BLaER1 treated with 17β-estradiol and CSF1 and Interleukin-3, amounts not matched to agents 10 nM and 100 nM (cell line): Measurements from ENCODE around the gene ITGB8.

ENCODE experiments used
- H3K27ac ChIP-seq, 11 experiments: shearing (Covaris generic); formaldehyde crosslinking; 2 replicates each; pipeline ENCODE4 v1.8.1; 2022
- H3K27me3 ChIP-seq, 11 experiments: shearing (Covaris generic); formaldehyde crosslinking; 2 replicates each; pipeline ENCODE4 v1.8.1; 2022
- H3K36me3 ChIP-seq, 11 experiments: shearing (Covaris generic); formaldehyde crosslinking; 2 replicates each; pipeline ENCODE4 v1.8.1; 2022
- H3K4me1 ChIP-seq, 10 experiments: shearing (Covaris generic); formaldehyde crosslinking; 2 replicates each; pipeline ENCODE4 v1.8.1; 2022
- H3K4me2 ChIP-seq, 11 experiments: shearing (Covaris generic); formaldehyde crosslinking; 2 replicates each; pipeline ENCODE4 v1.8.1; 2022
- H3K4me3 ChIP-seq, 10 experiments: shearing (Covaris generic); formaldehyde crosslinking; 2 replicates each; pipeline ENCODE4 v1.8.1; 2022
- H3K9ac ChIP-seq, 11 experiments: shearing (Covaris generic); formaldehyde crosslinking; 2 replicates each; pipeline ENCODE4 v1.8.1; 2022
- H3K9me3 ChIP-seq, 11 experiments: shearing (Covaris generic); formaldehyde crosslinking; replicated peaks in 1 of 11; 2 replicates each; pipeline ENCODE4 v1.8.1; 2022
- H4K20me1 ChIP-seq, 11 experiments: shearing (Covaris generic); formaldehyde crosslinking; 2 replicates each; pipeline ENCODE4 v1.8.1; 2022
- Cebpa-rat ChIP-seq, 11 experiments: shearing (Covaris generic); IDR thresholded peaks; 2 replicates each; pipeline ENCODE4 v1.8.1; 2022

Gene ITGB8

DNA sequence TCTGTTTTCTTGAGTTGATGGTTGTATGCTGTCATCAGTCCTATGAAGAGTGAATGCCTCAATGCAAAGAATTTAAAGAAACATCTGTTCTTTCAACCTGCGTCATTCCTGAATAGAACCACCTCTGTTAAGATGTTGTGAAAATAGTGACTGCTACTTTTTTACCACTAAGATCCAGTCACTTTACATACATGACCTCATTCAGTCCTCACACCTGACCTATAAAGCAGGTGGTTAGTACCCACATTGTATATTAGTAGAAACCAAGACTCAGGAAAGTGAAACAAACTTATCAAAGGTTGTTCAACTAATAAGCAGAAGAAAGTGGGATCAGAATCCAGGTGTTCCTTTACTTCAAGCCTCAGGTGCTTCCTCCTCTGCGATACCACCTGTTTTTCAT is 64.8 kb downstream of the ITGB8 start:
- Histone ChIP-seq H3K4me1 (peaks cover 0 to 23% (median 0%) of the 10 kb centered on the region in 10 experiments; a peak in 5 of 20 replicates), H3K4me3 (no peak overlapping the region), H4K20me1 (no peaks in the 10 kb centered on the region), H3K9ac (no peak overlapping the region), H3K36me3 (no peaks in the 10 kb centered on the region), H3K9me3 (0 out of 22 replicates have a peak, but pooled peaks cover 0 to 3% (median 0%) of the 10 kb centered on the region in 11 experiments), H3K27me3 (no peaks in the 10 kb centered on the region), H3K4me2 (peak overlapping the region in 2 of 11 experiments; percentile 21 to 23; a peak in 3 of 22 replicates), H3K27ac (no peak overlapping the region)
- no peak for TF ChIP-seq Cebpa-rat (IDR thresholded peaks at IDR 0.05)

DNA sequence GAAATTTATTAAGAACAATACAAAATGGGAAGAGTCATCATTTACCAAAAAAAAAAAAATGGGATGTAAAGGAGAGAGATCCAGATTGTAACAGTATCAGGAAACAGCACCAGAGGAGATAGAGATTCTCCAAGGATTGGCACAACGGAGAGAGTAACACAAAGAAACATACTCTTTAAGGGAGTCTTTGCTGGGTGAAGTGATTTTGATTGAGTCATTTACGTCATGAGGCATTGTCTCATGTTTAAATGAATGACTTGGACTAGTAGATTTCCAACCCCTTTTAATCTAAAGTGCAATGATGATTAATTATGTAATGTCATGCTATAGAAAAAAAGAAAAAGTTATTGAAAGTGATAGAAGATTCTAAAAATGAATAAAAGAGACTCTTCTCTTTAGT is 68.8 kb downstream of the ITGB8 start:
- Histone ChIP-seq H3K9me3 (0 out of 22 replicates have a peak, but pooled peaks cover 0 to 3% (median 0%) of the 10 kb centered on the region in 11 experiments), H3K4me3 (no peak overlapping the region), H3K36me3 (no peaks in the 10 kb centered on the region), H3K9ac (no peak overlapping the region), H4K20me1 (no peaks in the 10 kb centered on the region), H3K4me2 (no peak overlapping the region), H3K27ac (no peak overlapping the region), H3K4me1 (peaks cover 12 to 28% (median 15%) of the 10 kb centered on the region in 10 experiments), H3K27me3 (no peaks in the 10 kb centered on the region)
- no peak for TF ChIP-seq Cebpa-rat (IDR thresholded peaks at IDR 0.05)

DNA sequence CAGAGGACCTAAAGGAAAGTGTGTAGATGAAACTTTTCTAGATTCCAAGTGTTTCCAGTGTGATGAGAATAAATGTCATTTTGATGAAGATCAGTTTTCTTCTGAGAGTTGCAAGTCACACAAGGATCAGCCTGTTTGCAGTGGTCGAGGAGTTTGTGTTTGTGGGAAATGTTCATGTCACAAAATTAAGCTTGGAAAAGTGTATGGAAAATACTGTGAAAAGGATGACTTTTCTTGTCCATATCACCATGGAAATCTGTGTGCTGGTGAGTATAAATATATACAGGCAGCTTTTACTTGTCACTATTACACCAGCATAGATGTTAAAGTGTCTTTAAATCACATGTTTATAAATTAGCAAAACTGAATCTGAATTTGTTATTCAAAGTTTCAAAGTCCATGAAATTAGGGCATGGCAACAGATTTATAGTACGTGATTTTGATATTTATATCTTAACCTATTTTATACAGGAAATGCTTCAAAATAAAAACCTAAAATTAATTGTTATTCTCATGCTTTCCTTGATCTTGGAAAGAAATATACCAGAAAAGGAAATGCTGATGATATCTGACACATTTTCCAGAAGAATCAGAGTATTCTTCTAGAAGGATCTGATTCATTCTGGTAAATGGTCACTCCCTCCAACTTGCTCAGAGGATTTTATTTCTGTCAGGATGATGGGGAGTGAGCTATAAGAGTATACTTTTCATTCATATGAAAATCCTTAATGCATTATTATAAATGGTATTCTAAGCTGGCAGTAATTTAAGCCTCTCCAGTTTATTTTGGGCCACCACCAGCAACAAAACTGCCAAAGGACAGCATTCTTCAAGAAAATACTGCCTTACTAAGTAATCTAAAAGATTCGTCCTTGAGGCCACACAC is 71.4 kb downstream of the ITGB8 start:
- H3K27ac ChIP-seq = no peak overlapping the region
- no peaks in the 10 kb centered on the region for H4K20me1 ChIP-seq
- no peak overlapping the region for H3K4me2 ChIP-seq
- peaks cover 12 to 17% (median 14%) of the 10 kb centered on the region in 10 experiments for H3K4me1 ChIP-seq
- no peaks in the 10 kb centered on the region for H3K36me3 ChIP-seq
- H3K4me3 ChIP-seq = no peak overlapping the region
- no peaks in the 10 kb centered on the region for H3K27me3 ChIP-seq
- no peak overlapping the region for H3K9ac ChIP-seq
- no peak for TF ChIP-seq Cebpa-rat (IDR thresholded peaks at IDR 0.05)
- H3K9me3 ChIP-seq = no peaks in the 10 kb centered on the region

DNA sequence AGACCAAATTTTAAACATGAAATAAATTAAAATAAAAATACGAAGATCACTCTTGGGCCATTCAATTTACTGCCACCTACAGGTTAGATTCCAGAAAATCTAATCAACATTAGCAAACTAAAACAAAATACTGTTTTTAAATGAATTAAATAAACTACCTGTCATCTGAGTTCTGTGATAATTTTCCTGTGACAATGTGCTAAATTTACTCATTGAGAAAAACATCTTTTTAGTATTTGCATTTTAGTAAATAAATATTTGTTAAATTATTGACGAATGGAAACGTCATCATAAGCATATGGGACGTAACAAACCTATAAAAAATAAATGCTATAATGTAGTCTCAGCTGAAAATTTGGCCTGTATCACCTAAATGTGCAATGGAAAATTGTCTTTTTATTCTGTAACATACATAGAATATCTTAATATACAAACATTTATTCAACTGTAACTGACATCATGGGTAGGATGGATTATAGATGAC is 72.1 kb downstream of the ITGB8 start:
- TF ChIP-seq Cebpa-rat (IDR thresholded peaks at IDR 0.05) = no peak

DNA sequence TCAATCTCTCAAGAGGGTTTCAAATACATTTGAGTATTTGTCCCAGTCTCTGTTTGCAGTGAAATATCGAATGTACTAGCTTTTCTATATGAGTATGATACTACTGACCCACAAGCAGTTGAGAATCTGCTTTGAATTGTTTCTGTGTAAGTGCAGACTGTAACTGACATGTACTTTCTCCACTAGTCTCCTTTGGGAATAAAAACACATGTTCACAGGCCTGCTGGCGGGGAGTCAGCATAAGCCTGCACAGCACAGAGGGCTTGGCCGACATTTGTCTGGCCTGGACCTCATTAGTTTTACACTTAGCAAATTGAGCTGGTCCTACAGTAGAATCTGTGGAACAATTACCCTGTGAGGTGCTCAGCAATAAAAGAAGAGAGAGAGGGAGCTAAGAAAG is 72.6 kb downstream of the ITGB8 start:
- Histone ChIP-seq H3K36me3 (no peaks in the 10 kb centered on the region), H4K20me1 (no peaks in the 10 kb centered on the region), H3K27me3 (no peaks in the 10 kb centered on the region), H3K27ac (no peak overlapping the region), H3K4me2 (peak overlapping the region; percentile 34 to 75 (median 62)), H3K4me3 (no peak overlapping the region), H3K9ac (no peak overlapping the region; a peak in 1 of 22 replicates), H3K9me3 (no peaks in the 10 kb centered on the region), H3K4me1 (peaks cover 13 to 18% (median 15%) of the 10 kb centered on the region in 10 experiments)
- TF ChIP-seq Cebpa-rat (IDR thresholded peaks at IDR 0.05) = no peak

More for the DNA sequence above, 72.1 kb downstream of the ITGB8 start:
- Histone ChIP-seq H3K4me1 (peaks cover 12 to 17% (median 14%) of the 10 kb centered on the region in 10 experiments), H3K4me2 (peak overlapping the region in 7 of 11 experiments; percentile 34 to 75 (median 64); a peak in 13 of 22 replicates), H3K9me3 (no peaks in the 10 kb centered on the region), H3K27me3 (no peaks in the 10 kb centered on the region), H3K4me3 (no peak overlapping the region), H4K20me1 (no peaks in the 10 kb centered on the region), H3K27ac (no peak overlapping the region), H3K36me3 (no peaks in the 10 kb centered on the region), H3K9ac (no peak overlapping the region; a peak in 1 of 22 replicates)

DNA sequence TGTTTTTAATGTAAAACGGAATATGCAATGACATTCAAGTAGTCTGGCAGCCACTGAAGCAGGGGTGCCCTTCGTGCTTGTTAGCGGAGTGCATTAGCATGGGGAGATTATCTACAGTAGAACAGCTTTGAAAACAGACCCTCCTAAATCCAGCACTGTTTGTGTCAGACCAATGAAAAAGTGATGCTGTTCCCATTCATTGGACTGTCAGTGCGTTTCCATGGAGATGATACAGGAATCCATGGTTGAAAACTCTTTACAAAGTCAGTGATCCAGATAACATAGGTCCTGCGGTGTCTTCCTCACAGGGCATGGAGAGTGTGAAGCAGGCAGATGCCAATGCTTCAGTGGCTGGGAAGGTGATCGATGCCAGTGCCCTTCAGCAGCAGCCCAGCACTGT is 73.6 kb downstream of the ITGB8 start:
- no peaks in the 10 kb centered on the region for H3K36me3 ChIP-seq
- H3K9ac ChIP-seq = no peak overlapping the region
- no peak overlapping the region for H3K27ac ChIP-seq
- H3K4me3 ChIP-seq = no peak overlapping the region
- peaks cover 13 to 23% (median 16%) of the 10 kb centered on the region in 10 experiments for H3K4me1 ChIP-seq
- H3K9me3 ChIP-seq = no peaks in the 10 kb centered on the region
- H4K20me1 ChIP-seq = no peaks in the 10 kb centered on the region
- H3K4me2 ChIP-seq = peak overlapping the region in 9 of 11 experiments; percentile 34 to 75 (median 59); a peak in 9 of 22 replicates
- H3K27me3 ChIP-seq = no peaks in the 10 kb centered on the region
- TF ChIP-seq Cebpa-rat (IDR thresholded peaks at IDR 0.05) = no peak

DNA sequence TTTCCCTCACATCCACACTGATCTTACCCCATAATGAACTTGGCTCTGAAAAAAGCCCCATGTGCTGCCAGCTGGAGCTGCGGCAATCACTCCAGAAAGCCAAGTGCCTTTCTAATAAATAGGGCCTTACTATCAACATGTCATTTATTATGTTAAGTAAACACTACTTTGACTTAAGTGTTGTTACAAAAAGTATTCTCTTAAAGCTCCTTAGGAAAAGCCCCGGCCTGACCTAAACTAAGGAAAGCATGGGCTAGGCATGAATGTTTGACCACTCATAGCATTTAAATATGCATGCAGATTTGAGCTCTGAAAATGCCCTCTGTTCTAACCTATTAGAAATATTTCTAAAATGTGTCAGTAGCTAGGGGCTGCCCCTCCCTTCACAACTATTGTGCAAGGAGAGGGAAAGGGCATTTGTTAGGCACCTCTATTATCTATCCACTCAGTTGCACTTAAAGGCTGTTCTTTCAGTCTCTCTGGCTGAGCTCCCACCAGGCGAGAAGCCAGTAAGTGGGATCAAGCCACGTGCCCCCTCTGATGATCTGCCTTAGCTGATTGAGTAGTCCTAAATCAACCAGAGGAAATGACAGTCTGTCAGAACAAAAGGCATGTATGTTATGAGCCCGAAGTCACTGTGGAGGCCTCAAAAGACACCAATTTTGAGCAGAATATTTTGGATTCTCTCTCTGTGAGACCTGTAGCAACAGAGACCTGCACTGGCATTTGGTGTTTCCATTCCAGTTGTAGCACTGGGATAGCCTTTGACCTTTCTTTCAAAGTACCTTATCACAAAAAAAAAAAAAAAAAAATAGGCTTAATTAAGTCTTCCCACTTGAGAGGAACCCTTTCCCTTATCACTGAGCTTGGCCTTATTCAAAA is 77.1 kb downstream of the ITGB8 start:
- no peaks in the 10 kb centered on the region for H3K27me3 ChIP-seq
- H3K27ac ChIP-seq = no peak overlapping the region
- H4K20me1 ChIP-seq = no peaks in the 10 kb centered on the region
- no peak for TF ChIP-seq Cebpa-rat (IDR thresholded peaks at IDR 0.05)
- no peaks in the 10 kb centered on the region for H3K36me3 ChIP-seq
- H3K4me1 ChIP-seq = peaks cover 12 to 38% (median 16%) of the 10 kb centered on the region in 10 experiments
- H3K9me3 ChIP-seq = no peaks in the 10 kb centered on the region
- peak overlapping the region in 4 of 11 experiments; percentile 11 to 45 (median 35); a peak in 6 of 22 replicates for H3K4me2 ChIP-seq
- H3K9ac ChIP-seq = no peak overlapping the region
- H3K4me3 ChIP-seq = no peak overlapping the region

DNA sequence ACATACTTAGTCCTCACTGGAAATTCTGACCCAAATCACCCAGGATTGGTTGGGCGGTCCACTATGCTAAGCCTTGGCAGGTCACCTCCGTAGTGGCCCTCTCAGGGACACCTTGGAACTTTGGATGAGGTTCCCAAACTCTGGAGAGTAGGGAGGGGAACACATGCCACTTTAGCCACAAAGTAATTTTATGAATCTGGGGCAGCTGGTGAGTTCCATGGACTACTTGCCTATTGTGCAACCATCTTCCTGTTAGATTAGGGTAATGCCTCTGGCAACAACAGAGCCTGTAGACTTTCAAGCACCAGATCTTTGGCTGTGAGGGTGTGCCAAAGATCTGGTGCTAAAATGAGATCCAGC is 77.7 kb downstream of the ITGB8 start:
- Histone ChIP-seq H3K27ac (no peak overlapping the region), H3K4me1 (peaks cover 6 to 34% (median 10%) of the 10 kb centered on the region in 10 experiments), H3K36me3 (no peaks in the 10 kb centered on the region), H4K20me1 (no peaks in the 10 kb centered on the region), H3K4me2 (peak overlapping the region in 4 of 11 experiments; percentile 11 to 45 (median 35); a peak in 6 of 22 replicates), H3K9me3 (no peaks in the 10 kb centered on the region), H3K9ac (no peak overlapping the region), H3K4me3 (no peak overlapping the region), H3K27me3 (no peaks in the 10 kb centered on the region)
- TF ChIP-seq Cebpa-rat (IDR thresholded peaks at IDR 0.05) = peak in 5 of 11 experiments; percentile 30 to 66 (median 47); a peak in 4 of 22 replicates

DNA sequence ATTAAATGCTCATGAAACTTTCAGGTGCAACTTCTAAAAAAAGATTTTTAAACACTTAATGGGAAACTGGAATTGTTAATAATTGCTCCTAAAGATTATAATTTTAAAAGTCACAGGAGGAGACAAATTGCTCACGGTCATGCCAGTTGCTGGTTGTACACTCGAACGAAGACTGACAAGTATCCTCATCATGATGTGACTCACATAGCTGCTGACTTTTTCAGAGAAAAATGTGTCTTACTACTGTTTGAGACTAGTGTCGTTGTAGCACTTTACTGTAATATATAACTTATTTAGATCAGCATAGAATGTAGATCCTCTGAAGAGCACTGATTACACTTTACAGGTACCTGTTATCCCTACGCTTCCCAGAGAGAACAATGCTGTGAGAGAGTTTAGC is 79.3 kb downstream of the ITGB8 start:
- H3K36me3 ChIP-seq = no peaks in the 10 kb centered on the region
- H4K20me1 ChIP-seq = no peaks in the 10 kb centered on the region
- TF ChIP-seq Cebpa-rat (IDR thresholded peaks at IDR 0.05) = no peak
- no peak overlapping the region for H3K4me2 ChIP-seq
- no peak overlapping the region for H3K4me3 ChIP-seq
- H3K27ac ChIP-seq = no peak overlapping the region
- no peak overlapping the region for H3K9ac ChIP-seq
- peaks cover 0 to 26% (median 2%) of the 10 kb centered on the region in 10 experiments; a peak in 8 of 20 replicates for H3K4me1 ChIP-seq
- H3K9me3 ChIP-seq = no peaks in the 10 kb centered on the region
- no peaks in the 10 kb centered on the region for H3K27me3 ChIP-seq
